Bone marrow (tissue), 2 donors: ENCODE measurements around the gene YTHDF2.
A peak's percentile ranks its signal among the peaks of the same experiment; 100 is the strongest.
"Not testable (repeated sequence)": the region's sequence is repeated elsewhere in the genome, so short reads cannot be mapped to it uniquely, and the experiment has no call there.

ENCODE experiments used
- DNase-seq, 2 donors: peaks; one replicate each; lab custom pipeline; 2025; lab: John Stamatoyannopoulos, UW

Gene YTHDF2

GRCh38 chr1:28736450-28737306 is at the start of gene YTHDF2:
Gene YTHDF2, plus strand, starts transcription at chr1:28736940. Its CDS starts 181 bp downstream, at chr1:28737121.
- DNase-seq: peak; percentile 87 to 95

- DNase-seq: not testable (repeated sequence)
Observed at GRCh38 chr1:28691627-28692026, 45.1 kb upstream of the YTHDF2 start.

GRCh38 chr1:28703629-28704028 is 33.1 kb upstream of the YTHDF2 start:
- DNase-seq: no peak

- DNase-seq: no peak
Observed at GRCh38 chr1:28716336-28716735, 20.4 kb upstream of the YTHDF2 start.

- DNase-seq: no peak
Observed at GRCh38 chr1:28718166-28718565, 18.6 kb upstream of the YTHDF2 start.

- DNase-seq: no peak
Observed at GRCh38 chr1:28718586-28719331, 18.0 kb upstream of the YTHDF2 start.

GRCh38 chr1:28719332-28719619 is 17.5 kb upstream of the YTHDF2 start:
- DNase-seq: no peak

GRCh38 chr1:28720376-28720775 is 16.4 kb upstream of the YTHDF2 start:
- DNase-seq: no peak

- not testable (repeated sequence) for DNase-seq
Observed at GRCh38 chr1:28721927-28722326, 14.8 kb upstream of the YTHDF2 start.

- not testable (repeated sequence) for DNase-seq
Observed at GRCh38 chr1:28725365-28725764, 11.4 kb upstream of the YTHDF2 start.

GRCh38 chr1:28735961-28736449 is 735 bp upstream of the YTHDF2 start:
- no peak for DNase-seq

- DNase-seq: peak in 1 of 2 donors; percentile 51
Observed at GRCh38 chr1:28737307-28738132, 780 bp downstream of the YTHDF2 start.

GRCh38 chr1:28740118-28740517 is 3.4 kb downstream of the YTHDF2 start:
- DNase-seq: no peak

- DNase-seq: no peak
Observed at GRCh38 chr1:28744184-28744583, 7.4 kb downstream of the YTHDF2 start.

- DNase-seq: no peak
Observed at GRCh38 chr1:28745653-28746173, 9.0 kb downstream of the YTHDF2 start.

GRCh38 chr1:28750330-28750729 is 13.6 kb downstream of the YTHDF2 start:
- DNase-seq: no peak

GRCh38 chr1:28750771-28751294 is 14.1 kb downstream of the YTHDF2 start:
- not testable (repeated sequence) for DNase-seq

- DNase-seq: no peak
Observed at GRCh38 chr1:28751315-28752060, 14.7 kb downstream of the YTHDF2 start.

GRCh38 chr1:28755701-28756100 is 19.0 kb downstream of the YTHDF2 start:
- no peak for DNase-seq

GRCh38 chr1:28756846-28757245 is 20.1 kb downstream of the YTHDF2 start:
- no peak for DNase-seq

GRCh38 chr1:28758420-28758819 is 21.7 kb downstream of the YTHDF2 start:
- no peak for DNase-seq
